SU-DHL-6 (cell line): ENCODE measurements around the gene RFTN1.

Source experiments
- H2AFZ ChIP-seq: fragments of 200-600 bp; sonication (generic); 2 replicates; pipeline ENCODE4 v1.6.1; 2014; ENCODE audit warnings: low read depth, mild to moderate bottlenecking, moderate library complexity, mixed read lengths, antibody characterized with exemption, low read length; ENCODE audit not compliant: severe bottlenecking
- H3F3A ChIP-seq: fragments of 200-600 bp; shearing (Covaris generic); 2 replicates; pipeline ENCODE4 v1.6.0; 2016; ENCODE audit warnings: antibody characterized with exemption, mild to moderate bottlenecking; ENCODE audit not compliant: insufficient read depth
- H3K27ac ChIP-seq: fragments of 200-600 bp; sonication (generic); 2 replicates; pipeline ENCODE4 v1.5.1; 2016; ENCODE audit warnings: low read depth, mild to moderate bottlenecking, low read length, moderate library complexity, mixed read lengths
- H3K27me3 ChIP-seq: fragments of 200-600 bp; sonication (generic), shearing (Covaris generic); 2 replicates; pipeline ENCODE4 v1.6.0; 2014; ENCODE audit warnings: mild to moderate bottlenecking, low read length
- H3K36me3 ChIP-seq: fragments of 200-600 bp; sonication (generic); 2 replicates; pipeline ENCODE4 v1.6.1; 2014; ENCODE audit warnings: mild to moderate bottlenecking, low read length, mixed read lengths
- H3K4me2 ChIP-seq: fragments of 300-600, 200-600 bp; shearing (Covaris generic), sonication (generic); 2 replicates; pipeline ENCODE4 v1.6.0; 2014; ENCODE audit warnings: low read length, low read depth, mild to moderate bottlenecking; ENCODE audit not compliant: poor library complexity, severe bottlenecking
- H3K4me3 ChIP-seq: fragments of 200-600 bp; sonication (generic); 2 replicates; pipeline ENCODE4 v1.5.1; 2014; ENCODE audit warnings: antibody characterized with exemption, low read length, mild to moderate bottlenecking, mixed read lengths; ENCODE audit not compliant: insufficient read depth, poor library complexity, severe bottlenecking
- H3K79me2 ChIP-seq: fragments of 200-600 bp; sonication (generic); 2 replicates; pipeline ENCODE4 v1.6.1; 2014; ENCODE audit warnings: mild to moderate bottlenecking, low read length, moderate library complexity; ENCODE audit not compliant: insufficient read depth
- H3K9ac ChIP-seq: fragments of 200-600 bp; sonication (generic); 2 replicates; pipeline ENCODE4 v1.7.0; 2014; ENCODE audit warnings: mild to moderate bottlenecking, low read length
- H3K9me2 ChIP-seq: fragments of 200-600 bp; sonication (generic); replicated peaks from 2 replicates; pipeline ENCODE4 v1.6.1; 2014; ENCODE audit warnings: low read length; ENCODE audit not compliant: insufficient read depth
- H3K9me3 ChIP-seq: fragments of 200-600 bp; sonication (generic); 2 replicates; pipeline ENCODE4 v1.6.1; 2014; ENCODE audit warnings: low read length, mixed read lengths; ENCODE audit not compliant: insufficient read depth
- H4K20me1 ChIP-seq: fragments of 200-600 bp; sonication (generic); 2 replicates; pipeline ENCODE4 v1.6.1; 2014; ENCODE audit warnings: low read depth, mild to moderate bottlenecking, antibody characterized with exemption, low read length, moderate library complexity, mixed read lengths
- CTCF ChIP-seq: fragments of 200-600 bp; sonication (generic); IDR thresholded peaks from one replicate; pipeline ENCODE4 v1.5.1; 2017; ENCODE audit warnings: antibody characterized with exemption, mild to moderate bottlenecking, low read length, moderate library complexity; ENCODE audit not compliant: insufficient read depth, poor library complexity, severe bottlenecking
- EZH2phosphoT487 ChIP-seq: fragments of 200-600 bp; sonication (generic), shearing (Covaris generic); conservative IDR thresholded peaks from 2 replicates; pipeline ENCODE4 v1.6.1; 2018; ENCODE audit warnings: mild to moderate bottlenecking, antibody characterized with exemption, low read length, moderate library complexity, mixed read lengths

RFTN1 gene

GRCh38 chr3:16300881-16301359, 212.6 kb downstream of the RFTN1 start:
- H4K20me1 ChIP-seq, result no peaks in the 10 kb centered on the region
- peaks cover 15% of the 10 kb centered on the region; the same call in 1 of the 2 replicates for H3K36me3 ChIP-seq
- no peaks in the 10 kb centered on the region for H3K27me3 ChIP-seq
- no peaks in the 10 kb centered on the region for H3K9me2 ChIP-seq
- H3K79me2 ChIP-seq, result no peaks in the 10 kb centered on the region
- TF ChIP-seq CTCF (no peak), EZH2phosphoT487 (no peak)
- no peak overlapping the region for H2AFZ ChIP-seq
- H3K4me2 ChIP-seq, result no peak overlapping the region
- H3K9ac ChIP-seq, result no peak overlapping the region
- no peak overlapping the region for H3K4me3 ChIP-seq
- no peaks in the 10 kb centered on the region for H3K9me3 ChIP-seq
- no peak overlapping the region for H3K27ac ChIP-seq
- peaks cover 24% of the 10 kb centered on the region for H3F3A ChIP-seq

GRCh38 chr3:16300307-16300706, 213.2 kb downstream of the RFTN1 start:
- Histone ChIP-seq H3K36me3 (peaks cover 19% of the 10 kb centered on the region; the same call in 1 of the 2 replicates), H3K9me3 (no peaks in the 10 kb centered on the region), H3F3A (peaks cover 17% of the 10 kb centered on the region), H3K27me3 (no peaks in the 10 kb centered on the region), H3K4me3 (no peak overlapping the region), H3K9me2 (no peaks in the 10 kb centered on the region), H3K9ac (no peak overlapping the region), H4K20me1 (no peaks in the 10 kb centered on the region), H3K4me2 (no peak overlapping the region), H3K27ac (no peak overlapping the region), H2AFZ (no peak overlapping the region), H3K79me2 (no peaks in the 10 kb centered on the region)
- TF ChIP-seq EZH2phosphoT487, result no peak
- no peak for TF ChIP-seq CTCF

- no peak for TF ChIP-seq CTCF
- no peak for TF ChIP-seq EZH2phosphoT487
- H3K9ac ChIP-seq, result no peak overlapping the region
- no peaks in the 10 kb centered on the region for H3K9me2 ChIP-seq
- H3K4me3 ChIP-seq, result no peak overlapping the region
- peaks cover 21% of the 10 kb centered on the region; the same call in 1 of the 2 replicates for H3K36me3 ChIP-seq
- H4K20me1 ChIP-seq, result no peaks in the 10 kb centered on the region
- H3F3A ChIP-seq, result peaks cover 15% of the 10 kb centered on the region
- H3K9me3 ChIP-seq, result no peaks in the 10 kb centered on the region
- H3K4me2 ChIP-seq, result no peak overlapping the region
- no peak overlapping the region for H3K27ac ChIP-seq
- H3K27me3 ChIP-seq, result no peaks in the 10 kb centered on the region
- no peak overlapping the region for H2AFZ ChIP-seq
- no peaks in the 10 kb centered on the region for H3K79me2 ChIP-seq
These were observed 213.8 kb downstream of the RFTN1 start for GRCh38 chr3:16299746-16300145.
